GM12865 (cell line): ENCODE results near the gene RAD23B.
"Not testable (repeated sequence)": the region's sequence is repeated elsewhere in the genome, so short reads cannot be mapped to it uniquely, and the experiment has no call there.

Experiments used
- DNase-seq: peaks from one replicate; pipeline ENCODE4 v3.0.0; 2010; ENCODE audit warnings: low read depth
- H3K4me3 ChIP-seq: 2 replicates; pipeline ENCODE4 v1.5.1; 2011; ENCODE audit warnings: mild to moderate bottlenecking, low read depth, low read length, control low read depth
- TF ChIP-seq, protein P1 (sequence below): IDR thresholded peaks from 2 replicates; pipeline ENCODE4 v1.5.1; 2011; ENCODE audit warnings: low read length, control low read depth, low read depth, inconsistent platforms; ENCODE audit not compliant: insufficient read depth; ENCODE audit errors: missing control alignments

The RAD23B gene

DNA sequence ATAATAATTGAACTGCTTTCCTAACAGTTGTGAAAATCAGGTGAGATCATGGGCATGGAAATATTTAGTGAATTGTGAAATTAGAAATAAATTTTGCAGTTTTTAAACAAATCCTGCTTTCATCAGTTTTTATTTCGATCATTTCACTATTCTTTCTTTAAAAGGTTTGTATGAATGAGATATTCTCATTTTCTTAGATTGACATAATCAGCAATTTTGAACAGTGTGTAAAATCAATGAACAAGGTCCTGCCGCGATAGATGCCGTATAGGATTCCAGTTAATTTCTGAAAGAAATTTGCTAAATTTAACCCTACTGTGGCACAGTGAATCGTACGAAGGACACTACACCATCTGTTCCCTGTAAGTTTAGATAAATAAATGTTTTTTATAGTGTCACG is 7.5 kb downstream of the RAD23B start:
- no peak overlapping the region for H3K4me3 ChIP-seq
- TF ChIP-seq, protein P1, sequence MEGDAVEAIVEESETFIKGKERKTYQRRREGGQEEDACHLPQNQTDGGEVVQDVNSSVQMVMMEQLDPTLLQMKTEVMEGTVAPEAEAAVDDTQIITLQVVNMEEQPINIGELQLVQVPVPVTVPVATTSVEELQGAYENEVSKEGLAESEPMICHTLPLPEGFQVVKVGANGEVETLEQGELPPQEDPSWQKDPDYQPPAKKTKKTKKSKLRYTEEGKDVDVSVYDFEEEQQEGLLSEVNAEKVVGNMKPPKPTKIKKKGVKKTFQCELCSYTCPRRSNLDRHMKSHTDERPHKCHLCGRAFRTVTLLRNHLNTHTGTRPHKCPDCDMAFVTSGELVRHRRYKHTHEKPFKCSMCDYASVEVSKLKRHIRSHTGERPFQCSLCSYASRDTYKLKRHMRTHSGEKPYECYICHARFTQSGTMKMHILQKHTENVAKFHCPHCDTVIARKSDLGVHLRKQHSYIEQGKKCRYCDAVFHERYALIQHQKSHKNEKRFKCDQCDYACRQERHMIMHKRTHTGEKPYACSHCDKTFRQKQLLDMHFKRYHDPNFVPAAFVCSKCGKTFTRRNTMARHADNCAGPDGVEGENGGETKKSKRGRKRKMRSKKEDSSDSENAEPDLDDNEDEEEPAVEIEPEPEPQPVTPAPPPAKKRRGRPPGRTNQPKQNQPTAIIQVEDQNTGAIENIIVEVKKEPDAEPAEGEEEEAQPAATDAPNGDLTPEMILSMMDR: no peak
- DNase-seq: no peak

DNA sequence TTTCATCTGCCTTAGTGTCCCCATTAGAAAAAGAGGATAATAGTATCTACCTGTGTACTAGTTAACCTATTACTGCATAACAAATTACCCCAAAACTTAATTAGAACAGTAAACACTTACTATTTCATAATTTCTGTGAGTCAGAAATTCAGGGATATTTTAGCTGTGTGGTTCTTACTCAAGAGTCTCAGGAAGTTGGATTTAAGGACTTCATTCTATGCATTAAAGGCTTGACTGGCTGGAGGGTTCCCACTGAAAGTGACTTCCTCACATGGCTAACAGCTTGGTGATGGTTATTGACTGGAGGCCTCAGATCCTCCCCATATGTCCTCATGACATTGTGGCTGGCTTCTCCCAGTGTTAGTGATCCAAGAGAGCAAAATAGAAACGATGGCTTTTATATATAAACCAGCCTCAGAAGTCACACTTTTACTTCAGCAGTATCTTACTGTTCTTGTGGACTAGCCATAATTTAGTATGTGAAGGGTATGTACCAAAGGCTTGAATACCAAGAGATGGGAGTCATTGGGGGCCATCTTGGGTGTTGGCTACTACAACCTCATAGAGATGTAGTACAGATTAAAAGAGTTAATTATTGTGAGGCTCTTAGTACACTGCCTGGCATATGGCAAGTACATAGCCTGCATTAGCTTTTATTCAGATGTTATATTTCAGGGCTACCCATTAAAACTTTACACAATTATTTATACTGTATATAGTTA is 9.9 kb downstream of the RAD23B start:
- no peak overlapping the region for H3K4me3 ChIP-seq
- no peak for DNase-seq
- TF ChIP-seq, protein P1: no peak

DNA sequence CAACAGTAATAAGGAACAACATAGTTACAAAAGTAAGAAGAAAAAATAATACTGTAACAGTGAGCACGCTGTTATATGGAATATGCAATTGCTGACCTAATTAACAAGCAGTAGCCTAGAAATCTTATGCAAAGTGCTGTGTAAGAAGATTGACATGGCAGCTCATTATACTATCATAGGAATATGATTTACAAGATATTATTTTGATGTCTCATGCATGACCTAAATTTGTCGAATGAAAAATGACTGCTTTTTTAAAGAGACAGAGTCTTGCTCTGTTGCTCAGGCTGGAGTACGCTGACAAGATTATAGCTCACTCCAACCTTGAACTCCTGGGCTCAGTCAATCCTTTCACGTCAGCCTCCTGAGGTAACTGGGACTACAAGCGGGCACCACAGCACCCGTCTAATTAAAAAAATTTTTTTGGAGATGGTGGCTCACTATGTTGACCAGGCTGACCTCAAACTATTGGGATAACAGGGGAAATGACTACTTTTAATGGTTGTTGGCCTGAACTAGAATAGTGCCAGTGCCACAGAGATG is 10.5 kb downstream of the RAD23B start:
- no peak for DNase-seq
- no peak overlapping the region for H3K4me3 ChIP-seq
- TF ChIP-seq, protein P1: no peak

DNA sequence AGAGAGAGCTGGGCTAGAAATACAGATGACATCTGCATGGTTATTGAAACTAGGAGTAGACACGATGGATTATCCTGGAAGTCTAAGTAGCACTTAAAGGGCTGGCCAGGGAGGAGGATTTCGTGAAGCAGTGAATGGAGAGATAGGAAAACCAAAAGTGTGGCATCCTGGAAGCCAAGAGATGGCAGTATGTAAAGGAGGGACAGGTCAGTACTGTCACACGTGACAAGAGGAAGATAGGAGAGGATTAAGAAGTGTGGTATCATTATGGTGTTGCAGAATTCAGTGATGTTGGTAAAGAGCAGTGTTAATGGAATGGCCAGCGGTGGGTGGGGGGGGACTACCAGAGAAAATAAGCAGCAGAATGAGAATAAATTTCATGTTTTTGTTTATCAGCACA is 11.7 kb downstream of the RAD23B start:
- no peak for DNase-seq
- no peak overlapping the region for H3K4me3 ChIP-seq
- TF ChIP-seq, protein P1: no peak

DNA sequence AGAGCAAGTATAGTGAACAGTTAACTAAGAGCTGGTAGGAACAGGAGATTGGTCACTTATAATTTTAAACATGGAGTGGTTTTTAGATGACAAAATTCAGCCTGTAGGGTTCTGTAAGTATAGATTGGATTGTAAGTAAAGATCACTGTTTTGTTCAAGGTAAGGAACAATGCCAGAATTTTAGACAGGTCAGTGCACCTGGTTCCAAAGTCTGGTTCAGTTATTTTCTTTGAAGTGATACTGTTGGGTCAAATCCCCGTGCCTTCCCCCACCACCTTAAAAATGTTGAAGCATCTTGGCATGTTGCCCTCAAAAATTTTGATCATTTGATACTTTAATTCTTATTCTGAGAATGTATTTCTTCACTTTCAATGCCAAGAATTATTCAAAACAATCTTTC is 12.9 kb downstream of the RAD23B start:
- H3K4me3 ChIP-seq: no peak overlapping the region
- DNase-seq: no peak
- TF ChIP-seq, protein P1: no peak

DNA sequence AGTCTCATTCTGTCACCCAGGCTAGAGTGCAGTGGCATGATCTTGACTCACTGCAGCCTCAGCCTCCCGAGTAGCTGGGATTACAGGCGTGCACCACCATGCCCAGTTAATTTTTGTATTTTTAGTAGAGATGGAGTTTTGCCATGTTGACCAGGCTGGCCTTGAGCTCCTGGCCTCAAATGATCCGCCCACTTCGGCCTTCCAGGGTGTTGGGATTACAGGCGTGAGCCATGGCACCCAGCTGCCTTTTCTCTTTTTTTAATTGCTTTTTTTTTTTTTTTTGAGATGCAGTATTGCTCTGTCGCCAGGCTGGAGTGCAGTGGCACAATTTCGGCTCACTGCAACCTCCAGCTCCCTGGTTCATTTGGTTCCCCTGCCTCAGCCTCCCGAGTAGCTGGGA is 13.5 kb downstream of the RAD23B start:
- not testable (repeated sequence) for DNase-seq, H3K4me3 ChIP-seq

DNA sequence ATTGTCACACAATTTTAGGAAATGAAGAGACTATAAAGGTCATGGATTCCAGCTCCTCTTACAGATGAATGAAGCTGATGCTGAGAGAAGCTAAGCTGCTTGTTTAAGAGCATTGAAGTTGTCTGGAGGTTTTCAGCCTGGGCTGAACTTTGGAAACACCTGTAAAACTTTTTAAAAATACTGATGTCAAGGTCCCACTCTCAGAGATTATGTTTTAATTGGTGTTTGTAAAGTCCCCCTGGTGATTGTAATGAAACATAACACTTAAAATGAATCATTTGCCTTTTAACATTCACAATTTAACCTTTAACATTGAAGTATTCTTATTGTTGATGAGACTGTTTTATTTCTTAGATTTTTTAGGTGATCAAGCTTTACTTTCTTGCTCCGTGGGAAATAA is 16.4 kb downstream of the RAD23B start:
- DNase-seq: no peak
- TF ChIP-seq, protein P1: no peak
- H3K4me3 ChIP-seq: no peak overlapping the region
